AG09319 (cell line): ENCODE measurements around the gene CLTCL1.
"Not testable (repeated sequence)": the region's sequence is repeated elsewhere in the genome, so short reads cannot be mapped to it uniquely, and the experiment has no call there.

Experiments used
- DNase-seq: peaks from one replicate; pipeline ENCODE4 v3.0.0-alpha.2; 2010; ENCODE audit warnings: low read depth; ENCODE audit errors: extremely low read depth
- TF ChIP-seq, protein P1 (sequence below): IDR thresholded peaks from 2 replicates; pipeline ENCODE4 v1.5.1; 2011; ENCODE audit warnings: low read depth, mild to moderate bottlenecking, inconsistent platforms, low read length, moderate library complexity

CLTCL1 gene

GRCh38 chr22:19168088-19168890, 123.2 kb downstream of the CLTCL1 start:
- DNase-seq = no peak
- TF ChIP-seq, protein P1, sequence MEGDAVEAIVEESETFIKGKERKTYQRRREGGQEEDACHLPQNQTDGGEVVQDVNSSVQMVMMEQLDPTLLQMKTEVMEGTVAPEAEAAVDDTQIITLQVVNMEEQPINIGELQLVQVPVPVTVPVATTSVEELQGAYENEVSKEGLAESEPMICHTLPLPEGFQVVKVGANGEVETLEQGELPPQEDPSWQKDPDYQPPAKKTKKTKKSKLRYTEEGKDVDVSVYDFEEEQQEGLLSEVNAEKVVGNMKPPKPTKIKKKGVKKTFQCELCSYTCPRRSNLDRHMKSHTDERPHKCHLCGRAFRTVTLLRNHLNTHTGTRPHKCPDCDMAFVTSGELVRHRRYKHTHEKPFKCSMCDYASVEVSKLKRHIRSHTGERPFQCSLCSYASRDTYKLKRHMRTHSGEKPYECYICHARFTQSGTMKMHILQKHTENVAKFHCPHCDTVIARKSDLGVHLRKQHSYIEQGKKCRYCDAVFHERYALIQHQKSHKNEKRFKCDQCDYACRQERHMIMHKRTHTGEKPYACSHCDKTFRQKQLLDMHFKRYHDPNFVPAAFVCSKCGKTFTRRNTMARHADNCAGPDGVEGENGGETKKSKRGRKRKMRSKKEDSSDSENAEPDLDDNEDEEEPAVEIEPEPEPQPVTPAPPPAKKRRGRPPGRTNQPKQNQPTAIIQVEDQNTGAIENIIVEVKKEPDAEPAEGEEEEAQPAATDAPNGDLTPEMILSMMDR = no peak; the same call in 1 of the 2 replicates

- DNase-seq = no peak
- TF ChIP-seq, protein P1 = no peak
Observed at GRCh38 chr22:19167106-19167869, 124.2 kb downstream of the CLTCL1 start.

DNA sequence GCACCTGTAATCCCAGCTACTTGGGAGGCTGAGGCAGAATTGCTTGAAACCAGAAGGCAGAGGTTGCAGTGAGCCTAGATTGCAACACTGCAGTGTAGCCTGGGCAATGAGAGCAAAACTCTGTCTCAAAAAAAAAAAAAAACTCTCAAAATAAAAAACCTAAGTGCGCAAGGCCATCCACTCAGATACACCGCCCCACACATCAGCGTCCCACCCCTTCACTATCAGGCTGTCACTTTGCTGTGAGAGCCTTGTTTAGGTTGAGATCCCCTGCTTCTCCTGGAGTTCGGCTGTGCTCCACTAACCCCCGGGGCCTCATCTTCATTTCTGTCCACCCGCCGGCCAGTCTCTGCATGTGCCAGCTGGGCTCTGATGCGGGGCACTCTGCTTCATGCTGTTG, 125.1 kb downstream of the CLTCL1 start:
- TF ChIP-seq, protein P1 = no peak
- no peak for DNase-seq

DNA sequence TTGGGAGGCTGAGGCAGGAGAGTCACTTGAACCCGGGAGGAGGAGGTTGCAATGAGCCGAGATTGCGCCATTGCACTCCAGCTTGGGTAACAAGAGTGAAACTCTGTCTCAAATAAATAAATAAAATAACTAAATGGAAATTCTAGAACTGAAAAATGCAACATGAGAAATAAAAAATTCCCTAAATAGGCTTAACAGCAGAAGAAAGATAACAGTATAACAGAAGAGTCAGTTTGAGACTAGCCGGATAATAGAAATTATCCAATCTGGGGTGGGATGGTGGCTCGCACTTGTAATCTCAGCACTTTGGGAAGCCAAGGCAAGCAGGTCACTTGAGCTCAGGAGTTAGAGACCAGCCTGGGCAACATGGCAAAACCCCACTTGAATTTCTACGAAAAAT, 127.1 kb downstream of the CLTCL1 start:
- TF ChIP-seq, protein P1 = no peak
- DNase-seq = no peak

DNA sequence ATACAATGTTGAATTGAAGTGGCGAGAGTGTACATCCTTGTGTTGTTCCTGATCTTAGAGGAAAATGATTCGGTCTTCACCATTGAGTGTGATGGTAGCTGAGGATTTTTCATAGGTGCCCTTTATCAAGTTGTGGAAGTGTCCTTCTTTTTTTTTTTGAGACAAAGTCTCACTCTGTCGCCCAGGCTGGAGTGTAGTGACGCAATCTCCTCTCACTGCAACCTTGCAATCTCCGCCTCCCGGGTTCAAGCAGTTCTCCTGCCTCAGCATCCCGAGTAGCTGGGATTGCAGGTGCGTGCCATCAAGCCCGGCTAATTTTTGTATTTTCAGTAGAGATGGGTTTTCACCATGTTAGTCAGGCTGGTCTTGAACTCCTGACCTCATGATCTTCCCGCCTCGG, 132.9 kb downstream of the CLTCL1 start:
- not testable (repeated sequence) for DNase-seq

DNA sequence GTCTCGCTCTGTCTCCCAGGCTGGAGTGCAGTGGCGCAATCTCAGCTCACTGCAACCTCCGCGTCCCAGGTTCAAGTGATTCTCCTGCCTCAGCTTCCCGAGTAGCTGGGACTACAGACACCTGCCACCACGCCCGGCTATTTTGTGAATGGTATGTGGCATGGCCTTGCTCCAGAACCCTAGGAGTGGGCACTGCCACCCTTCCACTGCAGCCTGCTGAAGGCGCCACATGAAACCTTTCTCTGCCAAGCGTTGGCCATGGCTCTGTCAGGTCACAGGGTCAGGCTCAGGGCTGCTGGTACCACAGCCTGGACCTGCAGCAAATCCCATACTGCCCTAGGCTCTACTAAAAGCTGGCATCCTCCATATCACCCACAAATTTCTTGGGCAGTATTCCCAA, 135.4 kb downstream of the CLTCL1 start:
- not testable (repeated sequence) for DNase-seq

DNA sequence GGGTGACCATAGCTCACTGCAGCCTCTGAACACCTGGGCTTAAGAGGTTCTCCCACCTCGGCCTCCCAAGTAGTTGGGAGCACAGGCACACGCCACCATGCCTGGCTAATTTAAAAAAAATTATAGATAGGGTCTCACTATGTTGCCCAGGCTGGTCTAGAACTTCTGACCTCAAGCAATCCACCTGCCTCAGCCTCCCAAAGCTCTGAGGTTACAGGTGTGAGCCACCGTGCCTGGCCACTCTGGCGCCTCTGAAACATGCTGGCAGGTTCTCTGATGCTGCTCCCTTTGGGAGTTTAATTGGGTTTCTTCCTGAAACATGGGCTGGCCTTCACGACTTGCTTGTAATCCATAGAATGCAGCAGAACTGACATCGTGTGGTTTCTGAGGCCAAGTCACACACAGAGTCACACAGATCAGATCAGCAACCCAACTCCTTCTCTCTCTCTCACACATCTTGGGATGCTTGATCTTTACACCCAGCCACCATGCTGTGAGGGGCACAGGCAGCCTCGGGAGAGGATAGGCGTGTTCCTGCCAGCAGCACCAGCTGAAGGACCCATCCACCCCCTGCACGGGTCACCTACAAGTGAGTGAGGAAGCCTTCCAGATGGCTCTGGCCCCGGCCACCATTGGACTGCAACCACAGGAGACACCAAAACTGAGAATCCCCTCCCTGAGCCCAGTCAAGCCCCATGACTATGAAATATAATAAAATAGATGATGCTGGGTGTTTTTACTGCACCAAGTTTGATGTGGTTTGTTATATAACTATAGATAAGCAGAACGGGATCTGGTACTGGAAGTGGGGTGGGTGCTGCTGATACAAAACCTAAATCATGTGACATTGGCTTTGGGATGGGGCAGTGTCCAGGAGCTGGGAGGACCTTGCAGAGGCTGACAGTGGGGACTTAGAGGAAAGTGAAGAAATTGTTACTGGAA, 138.3 kb downstream of the CLTCL1 start:
- no peak for DNase-seq

More for the DNA sequence above, 138.3 kb downstream of the CLTCL1 start:
- TF ChIP-seq, protein P1 = no peak
